ENCODE results near the gene BLOC1S3. TPM values are rescaled to one million over a fixed set of nuclear protein-coding genes. Genes with fewer than 3 reads are reported as not detected.
"Not testable (repeated sequence)": the region's sequence is repeated elsewhere in the genome, so short reads cannot be mapped to it uniquely, and the experiment has no call there.

The BLOC1S3 gene
- total RNA-seq, 6 experiments from 2014 or later: 10.5 to 14.2 (median 12.2) TPM

- no peak overlapping the region for H3K27ac Mint-ChIP-seq
- no peaks in the 10 kb centered on the region for H3K4me1 Mint-ChIP-seq (ENCODE audit: low read depth)
- H3K36me3 Mint-ChIP-seq (ENCODE audit: low read depth): no peaks in the 10 kb centered on the region
- H3K9me3 Mint-ChIP-seq: no peaks in the 10 kb centered on the region
- H3K27me3 Mint-ChIP-seq (ENCODE audit: insufficient read depth): peaks cover 52% of the 10 kb centered on the region
- no peak for TF ChIP-seq CTCF (IDR thresholded peaks at IDR 0.05)
- no peak overlapping the region for H3K4me3 Mint-ChIP-seq
- DNase-seq: no peak
These were observed 40.5 kb downstream of the BLOC1S3 start for GRCh38 chr19:45218911-45219743.

- Mint-ChIP-seq H3K36me3 (ENCODE audit: low read depth) (no peaks in the 10 kb centered on the region), H3K27ac (no peak overlapping the region), H3K9me3 (no peaks in the 10 kb centered on the region), H3K4me1 (ENCODE audit: low read depth) (no peaks in the 10 kb centered on the region), H3K4me3 (no peak overlapping the region), H3K27me3 (ENCODE audit: insufficient read depth) (peaks cover 40% of the 10 kb centered on the region)
- TF ChIP-seq CTCF (IDR thresholded peaks at IDR 0.05): no peak
- DNase-seq: no peak
These were observed 44.1 kb downstream of the BLOC1S3 start for GRCh38 chr19:45222724-45223123.

- no peak for TF ChIP-seq CTCF (IDR thresholded peaks at IDR 0.05)
- no peak overlapping the region for H3K27ac Mint-ChIP-seq
- H3K36me3 Mint-ChIP-seq (ENCODE audit: low read depth): no peaks in the 10 kb centered on the region
- no peaks in the 10 kb centered on the region for H3K4me1 Mint-ChIP-seq (ENCODE audit: low read depth)
- no peaks in the 10 kb centered on the region for H3K9me3 Mint-ChIP-seq
- no peak for DNase-seq
- peaks cover 41% of the 10 kb centered on the region for H3K27me3 Mint-ChIP-seq (ENCODE audit: insufficient read depth)
- no peak overlapping the region for H3K4me3 Mint-ChIP-seq
These were observed 45.3 kb downstream of the BLOC1S3 start for GRCh38 chr19:45223879-45224278.

- Mint-ChIP-seq H3K27me3 (ENCODE audit: insufficient read depth) (peaks cover 37% of the 10 kb centered on the region), H3K36me3 (ENCODE audit: low read depth) (no peaks in the 10 kb centered on the region), H3K27ac (no peak overlapping the region), H3K4me1 (ENCODE audit: low read depth) (no peaks in the 10 kb centered on the region), H3K9me3 (no peaks in the 10 kb centered on the region), H3K4me3 (no peak overlapping the region)
- no peak for TF ChIP-seq CTCF (IDR thresholded peaks at IDR 0.05)
- no peak for DNase-seq
These were observed 46.1 kb downstream of the BLOC1S3 start for GRCh38 chr19:45224645-45225044.

GRCh38 chr19:45229056-45229455 is 50.5 kb downstream of the BLOC1S3 start:
- not testable (repeated sequence) for H3K27ac Mint-ChIP-seq; H3K36me3 Mint-ChIP-seq (ENCODE audit: low read depth); DNase-seq; H3K4me3 Mint-ChIP-seq; H3K9me3 Mint-ChIP-seq
- Mint-ChIP-seq H3K27me3 (ENCODE audit: insufficient read depth) (peaks cover 18% of the 10 kb centered on the region), H3K4me1 (ENCODE audit: low read depth) (peaks cover 10% of the 10 kb centered on the region)

Other genes with a start within 250 kb of the BLOC1S3 start
- gene APOC4, start 236.5 kb upstream of the BLOC1S3 start, total RNA-seq (2021; fragmentation: NEBNext Ultra II Directional; extraction: Animal tissue kit (Norgen Biotek cat#: 25700)): not detected
- gene APOC2, start 232.7 kb upstream of the BLOC1S3 start, total RNA-seq (2021; fragmentation: NEBNext Ultra II Directional; extraction: Animal tissue kit (Norgen Biotek cat#: 25700)): not detected
- 100 to 1,000 TPM; 160 to 184 (median 172) TPM for gene CLPTM1, start 223.4 kb upstream of the BLOC1S3 start, total RNA-seq (2021; fragmentation: NEBNext Ultra II Directional; extraction: Animal tissue kit (Norgen Biotek cat#: 25700))
- gene RELB, start 177.3 kb upstream of the BLOC1S3 start, total RNA-seq (2021; fragmentation: NEBNext Ultra II Directional; extraction: Animal tissue kit (Norgen Biotek cat#: 25700)): 10 to 100 TPM in 2 of 6 experiments, 1 to 10 TPM in 4; 6.1 to 10.8 (median 9.4) TPM
- gene CLASRP, start 139.7 kb upstream of the BLOC1S3 start, total RNA-seq (2021; fragmentation: NEBNext Ultra II Directional; extraction: Animal tissue kit (Norgen Biotek cat#: 25700)): 10 to 100 TPM; 29.9 to 42.9 (median 37.3) TPM
- under 1 TPM; 0.57 to 0.87 (median 0.65) TPM for gene ZNF296, start 102.3 kb upstream of the BLOC1S3 start, total RNA-seq (2021; fragmentation: NEBNext Ultra II Directional; extraction: Animal tissue kit (Norgen Biotek cat#: 25700))
- 10 to 100 TPM; 34.3 to 43.4 (median 39.0) TPM for gene GEMIN7, start 99.5 kb upstream of the BLOC1S3 start, total RNA-seq (2021; fragmentation: NEBNext Ultra II Directional; extraction: Animal tissue kit (Norgen Biotek cat#: 25700))
- 10 to 100 TPM; 20.4 to 27.4 (median 21.6) TPM for gene PPP1R37, start 85.6 kb upstream of the BLOC1S3 start, total RNA-seq (2021; fragmentation: NEBNext Ultra II Directional; extraction: Animal tissue kit (Norgen Biotek cat#: 25700))
- gene NKPD1, start 17.8 kb upstream of the BLOC1S3 start, total RNA-seq (2021; fragmentation: NEBNext Ultra II Directional; extraction: Animal tissue kit (Norgen Biotek cat#: 25700)): under 1 TPM in 5 of 6 experiments, not detected in 1; 0.07 to 0.17 (median 0.07) TPM
- 1 to 10 TPM; 3.5 to 6.9 (median 5.2) TPM for gene TRAPPC6A, start 547 bp upstream of the BLOC1S3 start, total RNA-seq (2021; fragmentation: NEBNext Ultra II Directional; extraction: Animal tissue kit (Norgen Biotek cat#: 25700))
- gene EXOC3L2, start 66.6 kb downstream of the BLOC1S3 start, total RNA-seq (2021; fragmentation: NEBNext Ultra II Directional; extraction: Animal tissue kit (Norgen Biotek cat#: 25700)): under 1 TPM in 1 of 6 experiments, not detected in 5; 0.10 TPM
- gene MARK4, start 72.5 kb downstream of the BLOC1S3 start, total RNA-seq (2021; fragmentation: NEBNext Ultra II Directional; extraction: Animal tissue kit (Norgen Biotek cat#: 25700)): 10 to 100 TPM; 38.9 to 46.0 (median 44.2) TPM
- not detected for gene CKM, start 144.1 kb downstream of the BLOC1S3 start, total RNA-seq (2021; fragmentation: NEBNext Ultra II Directional; extraction: Animal tissue kit (Norgen Biotek cat#: 25700))
- gene KLC3, start 162.0 kb downstream of the BLOC1S3 start, total RNA-seq (2021; fragmentation: NEBNext Ultra II Directional; extraction: Animal tissue kit (Norgen Biotek cat#: 25700)): not detected
- 100 to 1,000 TPM in 1 of 6 experiments, 10 to 100 TPM in 5; 80.2 to 108 (median 87.8) TPM for gene ERCC2, start 191.8 kb downstream of the BLOC1S3 start, total RNA-seq (2021; fragmentation: NEBNext Ultra II Directional; extraction: Animal tissue kit (Norgen Biotek cat#: 25700))
- 10 to 100 TPM; 10.2 to 24.7 (median 22.2) TPM for gene PPP1R13L, start 226.3 kb downstream of the BLOC1S3 start, total RNA-seq (2021; fragmentation: NEBNext Ultra II Directional; extraction: Animal tissue kit (Norgen Biotek cat#: 25700))
- 10 to 100 TPM; 13.7 to 25.8 (median 15.1) TPM for gene POLR1G, start 227.9 kb downstream of the BLOC1S3 start, total RNA-seq (2021; fragmentation: NEBNext Ultra II Directional; extraction: Animal tissue kit (Norgen Biotek cat#: 25700))
- 100 to 1,000 TPM; 106 to 129 (median 117) TPM for gene ERCC1, start 245.1 kb downstream of the BLOC1S3 start, total RNA-seq (2021; fragmentation: NEBNext Ultra II Directional; extraction: Animal tissue kit (Norgen Biotek cat#: 25700))